HepG2 (cell line): ENCODE results near the gene TRIM10. TPM values are rescaled to one million over a fixed set of nuclear protein-coding genes. Genes with fewer than 3 reads are reported as not detected.

ENCODE experiments used
- ARID4A ChIP-seq: sonication (generic); formaldehyde crosslinking; IDR thresholded peaks from 2 replicates; pipeline ENCODE4 v1.5.0; 2020; ENCODE audit warnings: mild to moderate bottlenecking, missing genetic modification reagents, borderline replicate concordance
- ATF1 ChIP-seq: IDR thresholded peaks from 2 replicates; pipeline ENCODE4 v1.6.1; 2016; ENCODE audit warnings: mild to moderate bottlenecking, control low read depth
- CC2D1A ChIP-seq: sonication (generic); formaldehyde crosslinking; IDR thresholded peaks from 2 replicates; pipeline ENCODE4 v1.8.1; 2023; ENCODE audit warnings: mild to moderate bottlenecking, missing genetic modification reagents
- FOSL1 ChIP-seq: sonication (generic); formaldehyde crosslinking; IDR thresholded peaks from 2 replicates; pipeline ENCODE4 v1.9.0; 2021; ENCODE audit warnings: missing genetic modification reagents, borderline replicate concordance
- NAIF1 ChIP-seq: sonication (generic); formaldehyde crosslinking; IDR thresholded peaks from 2 replicates; pipeline ENCODE4 v1.5.0; 2020; ENCODE audit warnings: mild to moderate bottlenecking, missing genetic modification reagents, borderline replicate concordance
- NCOA2 ChIP-seq: sonication (generic); formaldehyde crosslinking; IDR thresholded peaks from 2 replicates; pipeline ENCODE4 v1.8.0; 2022; ENCODE audit warnings: inconsistent platforms
- NCOR1 ChIP-seq: fragments of 200-600 bp; sonication (generic); IDR thresholded peaks from 2 replicates; pipeline ENCODE4 v1.7.0; 2017; ENCODE audit warnings: antibody characterized with exemption, low read length, borderline replicate concordance
- POGZ ChIP-seq: sonication (generic); formaldehyde crosslinking; IDR thresholded peaks from 2 replicates; pipeline ENCODE4 v1.4.0; 2020; ENCODE audit warnings: mild to moderate bottlenecking, missing genetic modification reagents
- REXO4 ChIP-seq: sonication (generic); formaldehyde crosslinking; IDR thresholded peaks from 2 replicates; pipeline ENCODE4 v1.8.0; 2022; ENCODE audit warnings: missing genetic modification reagents, mild to moderate bottlenecking, borderline replicate concordance
- TEAD3 ChIP-seq: optimal IDR thresholded peaks from 2 replicates; pipeline ENCODE3; 2016; ENCODE audit warnings: borderline replicate concordance
- ZNF138 ChIP-seq: sonication (generic); formaldehyde crosslinking; IDR thresholded peaks from 2 replicates; pipeline ENCODE4 v1.5.0; 2020; ENCODE audit warnings: mild to moderate bottlenecking, low read depth, missing genetic modification reagents
- ZNF253 ChIP-seq: sonication (generic); formaldehyde crosslinking; IDR thresholded peaks from 2 replicates; pipeline ENCODE4 v1.8.0; 2022; ENCODE audit warnings: mild to moderate bottlenecking, missing genetic modification reagents, borderline replicate concordance
- ZNF383 ChIP-seq: sonication (generic); formaldehyde crosslinking; IDR thresholded peaks from 2 replicates; pipeline ENCODE4 v1.4.0; 2020; ENCODE audit warnings: missing genetic modification reagents, mild to moderate bottlenecking, borderline replicate concordance
- ZNF441 ChIP-seq: sonication (generic); formaldehyde crosslinking; IDR thresholded peaks from 2 replicates; pipeline ENCODE4 v1.7.0; 2021; ENCODE audit warnings: missing genetic modification reagents, borderline replicate concordance
- ZNF589 ChIP-seq: sonication (generic); formaldehyde crosslinking; conservative IDR thresholded peaks from 2 replicates; pipeline ENCODE4 v1.8.0; 2022; ENCODE audit warnings: mild to moderate bottlenecking, moderate library complexity, missing genetic modification reagents
- ZNF780A ChIP-seq: sonication (generic); formaldehyde crosslinking; IDR thresholded peaks from 2 replicates; pipeline ENCODE4 v1.8.0; 2022; ENCODE audit warnings: mild to moderate bottlenecking, missing genetic modification reagents, moderate library complexity
- ZUFSP ChIP-seq: sonication (generic); formaldehyde crosslinking; IDR thresholded peaks from 2 replicates; pipeline ENCODE4 v1.9.0; 2021; ENCODE audit warnings: missing genetic modification reagents, mild to moderate bottlenecking, borderline replicate concordance
- polyA plus RNA-seq, 8 experiments: library from polyadenylated mRNA; depleted of rRNA in 3 of 8; stranded (reverse) in 7 of 8; unstranded in 1 of 8; fragments of >200 nt; fragmentation: Illumina TruSeq in 4 of 8; extraction: Trizol in 4 of 8; gene quantifications; 2 replicates each; pipeline versions ENCODE4 v1.2.1 to v1.2.3, GENCODE V29; 2011 to 2016; ENCODE audit warnings: low read depth in 4 of 8, missing spikeins in 1 of 8, mixed read lengths in 1 of 8; ENCODE audit not compliant: insufficient read depth in 1 of 8
- total RNA-seq, 5 experiments: library from RNA; depleted of rRNA; stranded (reverse); fragments of >200 nt; fragmentation: Illumina TruSeq; extraction: Trizol; gene quantifications; 2 replicates each; pipeline ENCODE4 v1.2.3, GENCODE V29; 2016; ENCODE audit warnings: low read depth in 1 of 5
- TF ChIP-seq, protein P1 (sequence below): sonication (generic); formaldehyde crosslinking; IDR thresholded peaks from 2 replicates; pipeline ENCODE4 v1.5.0; 2020; ENCODE audit warnings: missing genetic modification reagents

Gene TRIM10
- total and polyA plus RNA-seq, 2 of the 13 experiments (the other 11 are each of a cell fraction or from before 2014, with no cell fraction given), result 4.1 to 6.8 TPM

- TF ChIP-seq ZNF780A (peak; percentile 71; the same call in 1 of the 2 replicates), ZNF383 (CRISPR knock-in tag) (0 out of 2 replicates have a peak, but pooled peaks have one; percentile 73), FOSL1 (CRISPR knock-in tag) (no peak), NAIF1 (CRISPR knock-in tag) (no peak), REXO4 (CRISPR knock-in tag) (no peak), ZNF253 (peak; percentile 87; the same call in 1 of the 2 replicates), ZNF441 (peak; percentile 94), TEAD3 (CRISPR knock-in tag) (peak; percentile 96), POGZ (CRISPR knock-in tag) (peak; percentile 65; the same call in 1 of the 2 replicates), ATF1 (CRISPR knock-in tag) (no peak), CC2D1A (CRISPR knock-in tag) (0 out of 2 replicates have a peak, but pooled peaks have one; percentile 22), ZNF589 (CRISPR knock-in tag) (peak; percentile 87; the same call in 1 of the 2 replicates), ZNF138 (CRISPR knock-in tag) (0 out of 2 replicates have a peak, but pooled peaks have one; percentile 59), NCOR1 (peak; percentile 98), ZUFSP (no peak), NCOA2 (no peak), ARID4A (peak; percentile 92)
- TF ChIP-seq, protein P1, sequence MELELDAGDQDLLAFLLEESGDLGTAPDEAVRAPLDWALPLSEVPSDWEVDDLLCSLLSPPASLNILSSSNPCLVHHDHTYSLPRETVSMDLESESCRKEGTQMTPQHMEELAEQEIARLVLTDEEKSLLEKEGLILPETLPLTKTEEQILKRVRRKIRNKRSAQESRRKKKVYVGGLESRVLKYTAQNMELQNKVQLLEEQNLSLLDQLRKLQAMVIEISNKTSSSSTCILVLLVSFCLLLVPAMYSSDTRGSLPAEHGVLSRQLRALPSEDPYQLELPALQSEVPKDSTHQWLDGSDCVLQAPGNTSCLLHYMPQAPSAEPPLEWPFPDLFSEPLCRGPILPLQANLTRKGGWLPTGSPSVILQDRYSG, result peak; percentile 1; the same call in 1 of the 2 replicates
Measured at GRCh38 chr6:30163090-30163917, 2.3 kb upstream of the TRIM10 start, which contains the start of gene TRIM15 (continued).
